Keratinocyte (primary cell): ENCODE results near the gene PIH1D1.

ENCODE experiments used
- EZH2 ChIP-seq: IDR thresholded peaks from one replicate; pipeline ENCODE4 v1.6.1; 2012; ENCODE audit warnings: inconsistent platforms, mild to moderate bottlenecking, low read length, moderate library complexity
- TF ChIP-seq, protein P1 (sequence below), 3 experiments: IDR thresholded peaks in 1 of 3; conservative IDR thresholded peaks in 1 of 3; optimal IDR thresholded peaks in 1 of 3; 2 replicates in 2 of 3; 3 replicates in 1 of 3; pipeline versions ENCODE3 to v1.5.1; 2011; ENCODE audit warnings: low read length in 3 of 3, mild to moderate bottlenecking in 3 of 3, moderate library complexity in 2 of 3, control low read depth in 1 of 3, inconsistent platforms in 1 of 3; ENCODE audit not compliant: insufficient read depth in 2 of 3; ENCODE audit errors: extremely low read depth in 1 of 3

DNA sequence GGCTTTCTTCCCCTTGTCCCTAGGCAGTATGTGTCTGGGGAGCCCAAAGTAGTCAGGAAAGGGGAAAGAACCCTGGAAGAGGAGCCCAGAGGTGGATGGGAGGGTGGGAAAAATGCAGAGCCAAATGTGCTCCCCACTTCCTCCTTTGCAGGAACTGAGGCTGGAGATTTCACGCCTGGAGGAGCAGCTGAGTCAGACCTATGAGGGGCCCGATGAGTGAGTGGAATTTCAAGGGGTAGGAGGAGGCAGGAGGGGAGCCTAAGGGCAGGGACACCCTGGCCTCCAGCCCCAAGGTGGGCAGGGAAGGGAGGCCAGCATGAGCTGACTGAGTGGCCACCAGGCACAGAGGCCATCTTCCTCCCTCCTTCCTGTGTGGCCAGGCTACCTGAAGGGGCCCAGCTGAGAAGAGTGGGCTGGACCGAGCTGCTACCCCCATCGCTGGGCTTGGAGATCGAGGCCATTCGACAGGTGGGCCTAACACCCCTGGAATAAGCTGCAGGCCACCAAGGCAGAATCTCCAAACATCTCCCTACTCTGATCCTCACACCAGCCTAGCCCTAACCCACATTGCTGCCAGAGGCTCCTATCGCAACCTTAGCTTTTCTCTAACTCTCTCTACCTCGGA lies 42.7 kb downstream of the PIH1D1 start:
- no peak for TF ChIP-seq EZH2
- TF ChIP-seq, protein P1, sequence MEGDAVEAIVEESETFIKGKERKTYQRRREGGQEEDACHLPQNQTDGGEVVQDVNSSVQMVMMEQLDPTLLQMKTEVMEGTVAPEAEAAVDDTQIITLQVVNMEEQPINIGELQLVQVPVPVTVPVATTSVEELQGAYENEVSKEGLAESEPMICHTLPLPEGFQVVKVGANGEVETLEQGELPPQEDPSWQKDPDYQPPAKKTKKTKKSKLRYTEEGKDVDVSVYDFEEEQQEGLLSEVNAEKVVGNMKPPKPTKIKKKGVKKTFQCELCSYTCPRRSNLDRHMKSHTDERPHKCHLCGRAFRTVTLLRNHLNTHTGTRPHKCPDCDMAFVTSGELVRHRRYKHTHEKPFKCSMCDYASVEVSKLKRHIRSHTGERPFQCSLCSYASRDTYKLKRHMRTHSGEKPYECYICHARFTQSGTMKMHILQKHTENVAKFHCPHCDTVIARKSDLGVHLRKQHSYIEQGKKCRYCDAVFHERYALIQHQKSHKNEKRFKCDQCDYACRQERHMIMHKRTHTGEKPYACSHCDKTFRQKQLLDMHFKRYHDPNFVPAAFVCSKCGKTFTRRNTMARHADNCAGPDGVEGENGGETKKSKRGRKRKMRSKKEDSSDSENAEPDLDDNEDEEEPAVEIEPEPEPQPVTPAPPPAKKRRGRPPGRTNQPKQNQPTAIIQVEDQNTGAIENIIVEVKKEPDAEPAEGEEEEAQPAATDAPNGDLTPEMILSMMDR (optimal IDR thresholded peaks at IDR 0.05 in 1 of 3, IDR thresholded peaks at IDR 0.05 in 1 of 3, conservative IDR thresholded peaks at IDR 0.05 in 1 of 3; ENCODE audit: extremely low read depth in 1 of 3, insufficient read depth in 2 of 3, low read length in 3 of 3): no peak
